IMR-90 (cell line): ENCODE results near the gene DAD1. TPM values are rescaled to one million over a fixed set of nuclear protein-coding genes. Genes with fewer than 3 reads are reported as not detected.

Experiments
- ATAC-seq: fragments of 200-7000 bp; cut with Tn5 transposase; 2 replicates; pipeline ENCODE4 v1.9.1; 2020; ENCODE audit warnings: low read depth, mild to moderate bottlenecking, moderate library complexity
- BruUV-seq: library from RNA; stranded (reverse); fragments of 400-500 nt; replicated peaks from 2 replicates; lab custom pipeline; 2021; lab: Mats Ljungman, UMichigan
- CTCF ChIA-PET: fragments of 300-600 bp; formaldehyde crosslinking; extraction: SDS; loops from one replicate; lab custom pipeline; 2021; ENCODE audit warnings: antibody characterized with exemption; lab: Yijun Ruan, JAX
- POLR2A ChIA-PET: fragments of 300-600 bp; sonication (Branson Sonifier 250); formaldehyde crosslinking; loops from one replicate; lab custom pipeline; 2022; ENCODE audit warnings: antibody characterized with exemption; ENCODE audit not compliant: unreplicated experiment; lab: Charles Lee
- DNase-seq: peaks from one replicate; pipeline ENCODE4 v3.0.0; 2013
- H2AFZ ChIP-seq: replicated peaks from 2 replicates; pipeline ENCODE3; 2013; ENCODE audit warnings: low read length, mild to moderate bottlenecking; ENCODE audit not compliant: poor library complexity
- H2AK5ac ChIP-seq: 2 replicates; pipeline ENCODE4 v1.6.1; 2013; ENCODE audit warnings: low read depth, low read length, inconsistent platforms
- H2AK9ac ChIP-seq: replicated peaks from 2 replicates; pipeline ENCODE3; 2013; ENCODE audit warnings: mild to moderate bottlenecking, low read depth, low read length, moderate library complexity; ENCODE audit not compliant: poor library complexity
- H2BK120ac ChIP-seq: 2 replicates; pipeline ENCODE4 v1.6.1; 2013; ENCODE audit warnings: low read depth, low read length, inconsistent platforms
- H2BK15ac ChIP-seq: 3 replicates; pipeline ENCODE4 v1.6.1; 2013; ENCODE audit warnings: low read depth, low read length, inconsistent platforms
- H2BK20ac ChIP-seq: 2 replicates; pipeline ENCODE4 v1.6.1; 2013; ENCODE audit warnings: low read depth, mild to moderate bottlenecking, inconsistent platforms, low read length, moderate library complexity
- H2BK5ac ChIP-seq: 2 replicates; pipeline ENCODE4 v1.6.1; 2013; ENCODE audit warnings: mild to moderate bottlenecking, low read depth, low read length, inconsistent platforms; ENCODE audit not compliant: poor library complexity, severe bottlenecking
- H3K14ac ChIP-seq: replicated peaks from 2 replicates; pipeline ENCODE4 v1.6.1; 2013; ENCODE audit warnings: low read depth, low read length, inconsistent platforms
- H3K18ac ChIP-seq: 2 replicates; pipeline ENCODE4 v1.6.1; 2013; ENCODE audit warnings: low read depth, low read length, control low read depth
- H3K23ac ChIP-seq: 2 replicates; pipeline ENCODE4 v1.6.1; 2013; ENCODE audit warnings: low read depth, low read length, inconsistent platforms
- H3K27ac ChIP-seq: 2 replicates; pipeline ENCODE4 v1.5.1; 2013; ENCODE audit warnings: mild to moderate bottlenecking, control low read depth, low read length; ENCODE audit not compliant: insufficient read depth
- H3K27me3 ChIP-seq: 2 replicates; pipeline ENCODE4 v1.6.1; 2013; ENCODE audit warnings: low read length; ENCODE audit not compliant: control insufficient read depth, insufficient read depth
- H3K36me3 ChIP-seq: 2 replicates; pipeline ENCODE4 v1.6.1; 2013; ENCODE audit warnings: low read length, mixed read lengths; ENCODE audit not compliant: control insufficient read depth, insufficient read depth
- H3K4ac ChIP-seq: 2 replicates; pipeline ENCODE4 v1.6.1; 2013; ENCODE audit warnings: low read depth, low read length, inconsistent platforms
- H3K4me1 ChIP-seq: 2 replicates; pipeline ENCODE4 v1.6.1; 2013; ENCODE audit warnings: low read length, mixed read lengths; ENCODE audit not compliant: control insufficient read depth, insufficient read depth
- H3K4me2 ChIP-seq: 2 replicates; pipeline ENCODE4 v1.6.1; 2013; ENCODE audit warnings: low read depth, mild to moderate bottlenecking, control low read depth, low read length, moderate library complexity
- H3K4me3 ChIP-seq: 2 replicates; pipeline ENCODE4 v1.5.1; 2013; ENCODE audit warnings: low read depth, mild to moderate bottlenecking, control low read depth, low read length, moderate library complexity; ENCODE audit not compliant: insufficient read depth
- H3K56ac ChIP-seq: 2 replicates; pipeline ENCODE4 v1.6.1; 2013; ENCODE audit warnings: low read length, inconsistent platforms; ENCODE audit not compliant: insufficient read depth; ENCODE audit errors: extremely low read depth
- H3K79me1 ChIP-seq, 2 experiments: 2 replicates each; pipeline ENCODE4 v1.6.1; 2013; ENCODE audit warnings: low read length in 2 of 2, inconsistent platforms in 1 of 2, low read depth in 1 of 2
- H3K9ac ChIP-seq: 2 replicates; pipeline ENCODE4 v1.6.1; 2013; ENCODE audit warnings: low read depth, low read length, control low read depth
- H3K9me1 ChIP-seq: 2 replicates; pipeline ENCODE4 v1.6.1; 2013; ENCODE audit warnings: low read length, inconsistent platforms; ENCODE audit not compliant: insufficient read depth
- H3K9me3 ChIP-seq: 2 replicates; pipeline ENCODE4 v1.6.1; 2013; ENCODE audit warnings: low read length; ENCODE audit not compliant: control insufficient read depth, insufficient read depth
- H4K20me1 ChIP-seq: 2 replicates; pipeline ENCODE4 v1.6.1; 2013; ENCODE audit warnings: low read length, inconsistent platforms; ENCODE audit not compliant: insufficient read depth
- H4K5ac ChIP-seq: 2 replicates; pipeline ENCODE4 v1.6.1; 2013; ENCODE audit warnings: mild to moderate bottlenecking, low read depth, low read length, control low read depth
- H4K8ac ChIP-seq, 2 experiments: 2 replicates each; pipeline ENCODE4 v1.6.1; 2013; ENCODE audit warnings: low read depth in 2 of 2, low read length in 2 of 2, control low read depth in 1 of 2, inconsistent platforms in 1 of 2
- H4K91ac ChIP-seq: 2 replicates; pipeline ENCODE4 v1.6.1; 2013; ENCODE audit warnings: low read depth, low read length, inconsistent platforms; ENCODE audit not compliant: insufficient read depth
- CEBPB ChIP-seq: IDR thresholded peaks from 2 replicates; pipeline ENCODE4 v1.6.1; 2012; ENCODE audit warnings: low read depth, low read length, improper control_type of control experiment
- CTCF ChIP-seq: conservative IDR thresholded peaks from 2 replicates; pipeline ENCODE4 v1.5.1; 2012; ENCODE audit warnings: mild to moderate bottlenecking, low read depth, low read length, improper control_type of control experiment
- MAZ ChIP-seq: IDR thresholded peaks from 2 replicates; pipeline ENCODE4 v1.6.1; 2012; ENCODE audit warnings: low read depth, mild to moderate bottlenecking, low read length, improper control_type of control experiment, moderate library complexity, borderline replicate concordance
- SMC3 ChIP-seq: fragments of 150-350 bp; IDR thresholded peaks from 2 replicates; pipeline ENCODE4 v1.6.1; 2016; ENCODE audit warnings: low read depth, mild to moderate bottlenecking, antibody characterized with exemption, low read length, moderate library complexity
- WGBS, 2 experiments: methylation state at CpG; one replicate each; pipeline versions ENCODE4 v1.1.5 to v1.1.7; 2013; ENCODE audit warnings: missing lambda C conversion rate in 2 of 2; ENCODE audit not compliant: insufficient read length in 1 of 2; ENCODE audit errors: extremely low coverage in 2 of 2; 5-methylcytosine and 5-hydroxymethylcytosine counted together
- dilution Hi-C: fragments of 300-500 bp; cut with HindIII; formaldehyde crosslinking; loops from one replicate; pipeline ENCODE4 v1.14.3; 2018; ENCODE audit warnings: low sequenced_read_pairs; ENCODE audit not compliant: unreplicated experiment
- in situ Hi-C: fragments of 300-500 bp; cut with MboI; formaldehyde crosslinking; loops from 3 replicates; pipeline ENCODE4 v1.14.3; 2019; ENCODE audit warnings: low sequenced_read_pairs, inconsistent platforms, mixed read lengths
- intact Hi-C: fragments of 100-400 bp; cut with micrococcal nuclease; formaldehyde crosslinking; loops from 2 replicates; pipeline ENCODE4 v1.10.0; 2022
- polyA plus RNA-seq, 3 experiments: library from polyadenylated mRNA; depleted of rRNA; stranded (reverse); fragments of >200 nt; gene quantifications; 2 replicates each; pipeline ENCODE4 v1.2.3, GENCODE V29; 2012; ENCODE audit warnings: low replicate concordance in 1 of 3
- total RNA-seq: library from RNA; depleted of rRNA; stranded (reverse); fragments of >200 nt; gene quantifications from 2 replicates; pipeline ENCODE4 v1.2.3, GENCODE V29; 2012

Gene DAD1
- total and polyA plus RNA-seq, 2 of the 4 experiments (the other 2 are of a cell fraction): 396 to 496 TPM

- no peak for TF ChIP-seq MAZ
Measured at GRCh38 chr14:22533057-22533704, 55.8 kb downstream of the DAD1 start (continued).

GRCh38 chr14:22532345-22533056, 56.5 kb downstream of the DAD1 start:
- POLR2A ChIA-PET: no interaction called here
- Histone ChIP-seq H2AFZ (no peak overlapping the region), H4K91ac (peak overlapping the region; percentile 70; the same call in 1 of the 2 replicates), H3K14ac (peak overlapping the region; percentile 97), H2AK5ac (peak overlapping the region; percentile 63; the same call in 1 of the 2 replicates), H4K20me1 (no peaks in the 10 kb centered on the region), H3K4me3 (no peak overlapping the region), H3K36me3 (no peaks in the 10 kb centered on the region), H3K4ac (peak overlapping the region; percentile 85), H3K27me3 (no peaks in the 10 kb centered on the region), H3K9ac (no peak overlapping the region), H2BK5ac (no peak overlapping the region), H3K9me3 (no peaks in the 10 kb centered on the region), H4K8ac (peak overlapping the region; percentile 9 to 83; a peak in 2 of 4 replicates), H2AK9ac (no peak overlapping the region), H3K56ac (no peak overlapping the region), H3K4me2 (peak overlapping the region; percentile 22; the same call in 1 of the 2 replicates), H3K23ac (peak overlapping the region; percentile 95; the same call in 1 of the 2 replicates), H2BK20ac (peak overlapping the region; percentile 97), H3K9me1 (peaks cover 8% of the 10 kb centered on the region; the same call in 1 of the 2 replicates), H4K5ac (peak overlapping the region; percentile 59; the same call in 1 of the 2 replicates), H3K79me1 (no peaks in the 10 kb centered on the region), H3K4me1 (peaks cover 7% of the 10 kb centered on the region), H3K27ac (no peak overlapping the region), H2BK15ac (peak overlapping the region; percentile 87; the same call in 1 of the 3 replicates), H3K18ac (peak overlapping the region; percentile 77; the same call in 1 of the 2 replicates), H2BK120ac (peak overlapping the region; percentile 94)
- peak; percentile 49 for DNase-seq
- intact Hi-C loops: loop anchor here (10.0 kb wide), 1 partner anchor 338 kb away; no protein-coding TSS in a partner anchor
- 0% methylated on average over 1 of the region's 3 CpGs; no CpG with 5 or more reads in 1 of the 2 experiments for WGBS, 2 experiments
- no peak for TF ChIP-seq SMC3
- TF ChIP-seq CTCF: no peak
- peak; percentile 69 for TF ChIP-seq CEBPB
- ATAC-seq: 0 out of 2 replicates have a peak, but pooled peaks have one; percentile 6
- in situ Hi-C loops: loop anchor here (25.0 kb wide), 1 partner anchor 780 kb away; the partner anchor contains the start of genes BCL2L2, PABPN1 and PPP1R3E
- dilution Hi-C loops: no loop called here
- CTCF ChIA-PET: interaction anchor here (1.1 to 2.1 kb wide), 2 partner anchors 10 to 12 kb away, joined by 3 to 5 read pairs; no protein-coding TSS in a partner anchor
- no TSS peak for BruUV-seq
